Lung (tissue), 12 donors: Measurements from ENCODE around the gene FAM234A. TPM values are rescaled to one million over a fixed set of nuclear protein-coding genes. Genes with fewer than 3 reads are reported as not detected.
A peak's percentile ranks its signal among the peaks of the same experiment; 100 is the strongest.

Experiments used
- ATAC-seq: fragments of 200-7000 bp; cut with Tn5 transposase; one replicate; pipeline ENCODE4 v1.9.1; 2020; ENCODE audit warnings: moderate number of reproducible peaks; ENCODE audit not compliant: insufficient read depth, low FRiP score
- DNase-seq, 3 donors: peaks; one replicate each; pipeline ENCODE4 v3.0.0-alpha.2; 2013 to 2017
- H3K27ac ChIP-seq, 2 donors: one replicate each; pipeline ENCODE4 v1.5.1; 2013; ENCODE audit warnings: mild to moderate bottlenecking in 2 of 2, moderate library complexity in 2 of 2, control low read depth in 1 of 2, inconsistent platforms in 1 of 2, low read depth in 1 of 2, low read length in 1 of 2
- H3K27me3 ChIP-seq, 3 donors: one replicate each; pipeline ENCODE4 v1.5.1; 2013; ENCODE audit warnings: low read length in 2 of 3; ENCODE audit not compliant: control insufficient read depth in 3 of 3, insufficient read depth in 3 of 3
- H3K36me3 ChIP-seq, 4 donors: one replicate each; pipeline ENCODE4 v1.5.1; 2013; ENCODE audit warnings: low read length in 4 of 4, mild to moderate bottlenecking in 1 of 4, moderate library complexity in 1 of 4; ENCODE audit not compliant: control insufficient read depth in 4 of 4, insufficient read depth in 4 of 4
- H3K4me1 ChIP-seq, 5 donors: one replicate each; pipeline ENCODE4 v1.5.1; 2013; ENCODE audit warnings: low read length in 5 of 5, mild to moderate bottlenecking in 2 of 5, moderate library complexity in 1 of 5; ENCODE audit not compliant: control insufficient read depth in 5 of 5, insufficient read depth in 5 of 5
- H3K4me3 ChIP-seq: one replicate; pipeline ENCODE4 v1.5.1; 2013; ENCODE audit warnings: mild to moderate bottlenecking, control low read depth, moderate library complexity
- H3K9ac ChIP-seq, 2 donors: one replicate each; pipeline ENCODE4 v1.5.1; 2013; ENCODE audit warnings: low read length in 2 of 2, control low read depth in 1 of 2; ENCODE audit not compliant: insufficient read depth in 1 of 2
- H3K9me3 ChIP-seq, 4 donors: one replicate each; pipeline ENCODE4 v1.5.1; 2013; ENCODE audit warnings: low read length in 3 of 4, mild to moderate bottlenecking in 1 of 4, moderate library complexity in 1 of 4; ENCODE audit not compliant: control insufficient read depth in 4 of 4, insufficient read depth in 3 of 4
- WGBS, 2 donors: extraction: QIAGEN DNeasy Blood & Tissue Kit; methylation state at CpG; one replicate each; pipeline ENCODE4 v1.1.7; 2013; 5-methylcytosine and 5-hydroxymethylcytosine counted together
- polyA plus RNA-seq, 2 donors: library from polyadenylated mRNA; stranded (reverse); fragments of 200-250 nt; gene quantifications; one replicate each; pipeline ENCODE4 v1.2.1, GENCODE V29; 2013
- total RNA-seq, 2 donors: library from RNA; depleted of rRNA in 1 of 2; stranded (reverse); fragments of >200 nt in 1 of 2; gene quantifications; one replicate each; pipeline ENCODE4 v1.2.1, GENCODE V29; 2014 to 2021
- TF ChIP-seq, protein P1 (sequence below): IDR thresholded peaks from 2 replicates; pipeline ENCODE4 v1.5.1; 2012; ENCODE audit warnings: mild to moderate bottlenecking; ENCODE audit errors: control extremely low read depth, extremely low read depth
- donor health status: control.
- donor health status: control.
- donor health status: Bipolar disorder and iron deficiency.
- donor health status: healthy.
- donor health status: DM: yes; HTN: yes; CAD: no.

FAM234A gene
- total and polyA plus RNA-seq, 4 donors: 41.5 to 78.5 (median 59.7) TPM

DNA sequence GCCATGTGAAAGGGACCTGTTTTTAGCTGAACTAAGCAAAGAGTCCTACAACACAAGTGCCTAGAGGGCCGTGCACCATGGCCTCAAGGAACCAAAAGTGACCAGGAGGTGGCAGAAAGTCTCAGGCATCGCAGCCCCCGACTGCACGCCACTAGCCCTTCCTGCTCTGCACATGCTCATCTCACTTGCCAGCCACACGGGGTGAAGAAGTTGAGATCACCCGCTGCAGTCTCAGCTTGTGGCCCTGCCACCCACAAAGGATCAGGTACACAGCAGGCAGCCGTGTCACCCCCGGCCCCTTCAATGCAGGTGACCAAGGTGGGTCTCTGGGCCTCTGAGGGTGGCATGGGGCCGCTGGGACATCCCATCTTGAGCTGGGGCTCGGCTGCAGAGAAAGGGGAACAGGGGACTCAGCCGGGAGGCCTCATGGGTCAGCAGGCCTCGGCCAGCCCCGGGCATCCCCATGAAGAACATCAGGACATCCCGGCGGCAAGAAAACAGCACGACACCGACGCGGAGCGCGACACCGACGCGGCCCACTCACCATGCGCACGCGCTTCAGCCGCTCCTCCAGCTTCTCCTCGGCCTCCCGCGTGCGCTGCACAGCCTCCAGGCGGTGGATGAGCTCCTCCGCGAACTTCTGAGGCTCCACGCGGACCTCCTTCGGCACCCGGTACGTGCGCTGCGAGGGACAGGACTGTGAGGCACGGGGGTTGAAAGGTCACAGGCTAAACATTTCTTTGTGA, 69.3 kb downstream of the FAM234A start:
- Histone ChIP-seq H3K36me3 (peaks cover 0 to 41% (median 5%) of the 10 kb centered on the region in 4 donors), H3K27ac (no peak overlapping the region), H3K27me3 (no peaks in the 10 kb centered on the region), H3K9ac (no peak overlapping the region), H3K4me3 (no peak overlapping the region), H3K9me3 (no peaks in the 10 kb centered on the region), H3K4me1 (no peaks in the 10 kb centered on the region)
- TF ChIP-seq, protein P1, sequence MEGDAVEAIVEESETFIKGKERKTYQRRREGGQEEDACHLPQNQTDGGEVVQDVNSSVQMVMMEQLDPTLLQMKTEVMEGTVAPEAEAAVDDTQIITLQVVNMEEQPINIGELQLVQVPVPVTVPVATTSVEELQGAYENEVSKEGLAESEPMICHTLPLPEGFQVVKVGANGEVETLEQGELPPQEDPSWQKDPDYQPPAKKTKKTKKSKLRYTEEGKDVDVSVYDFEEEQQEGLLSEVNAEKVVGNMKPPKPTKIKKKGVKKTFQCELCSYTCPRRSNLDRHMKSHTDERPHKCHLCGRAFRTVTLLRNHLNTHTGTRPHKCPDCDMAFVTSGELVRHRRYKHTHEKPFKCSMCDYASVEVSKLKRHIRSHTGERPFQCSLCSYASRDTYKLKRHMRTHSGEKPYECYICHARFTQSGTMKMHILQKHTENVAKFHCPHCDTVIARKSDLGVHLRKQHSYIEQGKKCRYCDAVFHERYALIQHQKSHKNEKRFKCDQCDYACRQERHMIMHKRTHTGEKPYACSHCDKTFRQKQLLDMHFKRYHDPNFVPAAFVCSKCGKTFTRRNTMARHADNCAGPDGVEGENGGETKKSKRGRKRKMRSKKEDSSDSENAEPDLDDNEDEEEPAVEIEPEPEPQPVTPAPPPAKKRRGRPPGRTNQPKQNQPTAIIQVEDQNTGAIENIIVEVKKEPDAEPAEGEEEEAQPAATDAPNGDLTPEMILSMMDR: no peak
- ATAC-seq (no peak), DNase-seq (peak in 2 of 3 donors; percentile 14 to 22)
- WGBS, 2 donors: 88 to 89% methylated on average over 43 of the region's 43 CpGs

DNA sequence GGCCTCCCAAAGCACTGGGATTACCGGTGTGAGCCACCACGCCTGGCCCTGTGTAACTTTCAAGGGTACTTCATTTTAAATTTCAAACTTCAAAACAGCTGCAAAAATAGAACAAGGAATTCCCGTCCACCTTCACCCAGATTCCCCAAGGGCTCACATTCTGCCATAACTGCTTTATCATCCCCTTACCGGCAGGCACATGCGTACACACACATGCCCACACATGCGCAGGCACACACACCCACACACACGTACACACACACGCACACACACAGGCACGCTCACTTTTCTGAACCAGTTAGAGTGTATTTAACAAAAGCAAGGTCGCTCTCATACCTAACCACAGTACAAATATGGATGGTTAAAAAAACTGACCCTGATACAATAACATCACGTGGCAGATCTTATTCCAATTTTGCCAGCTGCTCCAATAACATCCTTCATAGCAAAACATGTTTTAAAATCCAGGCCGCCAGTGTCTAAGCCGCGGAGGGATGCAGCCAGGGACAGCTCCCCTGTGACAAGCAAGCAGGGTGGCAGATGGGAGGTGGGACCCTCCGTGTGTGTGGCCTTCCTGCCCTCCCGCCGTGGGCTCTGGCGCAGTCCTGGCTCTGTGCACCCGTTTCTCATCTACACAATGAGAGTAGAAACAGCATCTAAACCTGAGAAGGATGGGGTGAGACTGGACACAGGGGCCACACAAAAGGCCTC, 71.5 kb downstream of the FAM234A start:
- DNase-seq: no peak
- H3K9ac ChIP-seq: no peak overlapping the region
- TF ChIP-seq, protein P1: no peak
- no peak for ATAC-seq
- H3K36me3 ChIP-seq: peaks cover 0 to 44% (median 6%) of the 10 kb centered on the region in 4 donors
- WGBS, 2 donors: 90 to 93% methylated on average over 19 of the region's 19 CpGs
- H3K27me3 ChIP-seq: no peaks in the 10 kb centered on the region
- H3K9me3 ChIP-seq: peaks cover 0 to 1% (median 0%) of the 10 kb centered on the region in 4 donors
- no peak overlapping the region for H3K4me3 ChIP-seq
- H3K4me1 ChIP-seq: no peaks in the 10 kb centered on the region
- H3K27ac ChIP-seq: no peak overlapping the region

DNA sequence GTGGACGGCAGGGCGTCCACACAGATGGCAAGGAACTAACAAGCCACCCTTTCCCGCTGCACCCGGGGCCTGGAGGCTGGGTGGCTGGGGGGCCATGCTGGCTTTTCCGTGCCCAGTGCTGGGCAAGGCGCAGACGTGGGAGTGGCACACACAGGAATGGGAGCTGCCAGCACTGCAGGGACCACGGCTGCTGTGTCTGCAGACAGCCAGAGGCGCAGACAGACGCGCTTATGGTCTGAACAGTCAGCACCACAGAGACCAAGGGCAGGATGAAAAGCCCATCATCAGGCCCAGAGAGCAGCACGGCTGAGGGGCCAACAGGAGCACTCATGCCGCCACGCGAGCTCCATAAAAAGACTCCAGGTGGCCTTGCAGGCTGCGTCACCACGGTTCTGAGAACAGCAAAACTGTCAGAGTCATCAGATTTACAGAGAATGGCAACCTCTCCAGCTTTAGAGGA, 72.3 kb downstream of the FAM234A start:
- no peak overlapping the region for H3K9ac ChIP-seq
- WGBS, 2 donors: 93 to 94% methylated on average over 17 of the region's 17 CpGs
- H3K36me3 ChIP-seq: peaks cover 0 to 44% (median 6%) of the 10 kb centered on the region in 4 donors
- H3K27ac ChIP-seq: no peak overlapping the region
- TF ChIP-seq, protein P1: no peak
- no peak overlapping the region for H3K4me3 ChIP-seq
- no peaks in the 10 kb centered on the region for H3K4me1 ChIP-seq
- ATAC-seq (no peak), DNase-seq (no peak)
- peaks cover 0 to 1% (median 0%) of the 10 kb centered on the region in 4 donors for H3K9me3 ChIP-seq
- no peaks in the 10 kb centered on the region for H3K27me3 ChIP-seq
